Spleen (tissue), 11 donors: ENCODE data around the gene JPH2. TPM values are rescaled to one million over a fixed set of nuclear protein-coding genes. Genes with fewer than 3 reads are reported as not detected.

Source experiments
- DNase-seq: peaks from one replicate; pipeline ENCODE4 v3.0.0-alpha.2; 2020
- H3K27ac ChIP-seq, 8 donors: fragments of 200-600 bp; sonication (generic) in 7 of 8; 1 replicate in 4 of 8; 2 replicates in 4 of 8; pipeline versions ENCODE4 v1.5.0 to v1.8.0; 2016 to 2021; ENCODE audit warnings: inconsistent platforms in 4 of 8, mild to moderate bottlenecking in 4 of 8, moderate library complexity in 1 of 8
- H3K27me3 ChIP-seq, 7 donors: fragments of 200-600 bp; sonication (generic) in 6 of 7; replicated peaks in 1 of 7; 1 replicate in 4 of 7; 2 replicates in 3 of 7; pipeline versions ENCODE4 v1.5.0 to v1.8.0; 2016 to 2021; ENCODE audit warnings: inconsistent platforms in 3 of 7, mild to moderate bottlenecking in 1 of 7
- H3K36me3 ChIP-seq, 6 donors: fragments of 200-600 bp; sonication (generic) in 5 of 6; 1 replicate in 4 of 6; 2 replicates in 2 of 6; pipeline versions ENCODE4 v1.5.0 to v1.8.0; 2016 to 2021; ENCODE audit warnings: inconsistent platforms in 2 of 6
- H3K4me1 ChIP-seq, 6 donors: fragments of 200-600 bp; sonication (generic) in 5 of 6; 1 replicate in 3 of 6; 2 replicates in 3 of 6; pipeline versions ENCODE4 v1.5.0 to v1.8.0; 2016 to 2021; ENCODE audit warnings: inconsistent platforms in 3 of 6
- H3K4me3 ChIP-seq, 8 donors: fragments of 200-600 bp; sonication (generic) in 7 of 8; 1 replicate in 4 of 8; 2 replicates in 4 of 8; pipeline versions ENCODE4 v1.5.0 to v1.8.0; 2016 to 2021; ENCODE audit warnings: inconsistent platforms in 4 of 8, mild to moderate bottlenecking in 4 of 8, moderate library complexity in 2 of 8
- H3K9me3 ChIP-seq, 8 donors: fragments of 200-600 bp; sonication (generic) in 7 of 8; 1 replicate in 4 of 8; 2 replicates in 4 of 8; pipeline versions ENCODE4 v1.5.0 to v1.8.0; 2016 to 2021; ENCODE audit warnings: inconsistent platforms in 4 of 8
- CTCF ChIP-seq, 11 experiments: fragments of 200-600 bp in 7 of 11; fragments of 450-650 bp in 4 of 11; sonication (generic) in 4 of 11; IDR thresholded peaks in 8 of 11; conservative IDR thresholded peaks in 3 of 11; 1 replicate in 7 of 11; 2 replicates in 4 of 11; pipeline versions ENCODE4 v1.4.0 to v1.8.0; 2016 to 2021; ENCODE audit warnings: antibody characterized with exemption in 11 of 11, inconsistent platforms in 4 of 11, mild to moderate bottlenecking in 1 of 11
- POLR2A ChIP-seq, 3 donors: fragments of 450-650 bp; IDR thresholded peaks; one replicate each; pipeline ENCODE4 v1.5.1; 2017; ENCODE audit warnings: antibody characterized with exemption in 3 of 3, mild to moderate bottlenecking in 1 of 3
- POLR2AphosphoS5 ChIP-seq, 3 donors: sonication (generic); formaldehyde crosslinking; IDR thresholded peaks; one replicate each; pipeline ENCODE4 v1.5.1; 2017; ENCODE audit warnings: antibody characterized with exemption in 3 of 3
- WGBS, 5 donors: extraction: QIAGEN DNeasy Blood & Tissue Kit in 3 of 5; methylation state at CpG; one replicate each; pipeline versions ENCODE4 v1.1.5 to v1.1.7; 2013 to 2018; 5-methylcytosine and 5-hydroxymethylcytosine counted together
- intact Hi-C: fragments of 100-400 bp; cut with DNase I; formaldehyde crosslinking; loops from one replicate; pipeline ENCODE4 v1.15.0; 2023; ENCODE audit warnings: low total_unique reads
- polyA plus RNA-seq, 3 donors: library from polyadenylated mRNA; stranded (reverse); fragments of 200-250 nt; gene quantifications; one replicate each; pipeline ENCODE4 v1.2.1, GENCODE V29; 2013
- total RNA-seq, 7 donors: library from RNA; depleted of rRNA in 3 of 7; stranded (reverse); fragments of >200 nt in 3 of 7; fragmentation: NEBNext Ultra II Directional in 4 of 7; extraction: Animal tissue kit (Norgen Biotek cat#: 25700) in 4 of 7; gene quantifications; one replicate each; pipeline versions ENCODE4 v1.1.0 to v1.2.1, GENCODE V29; 2016 to 2021
- donor health status: healthy with polysubstance abuse.
- donor health status: DM: no; HTN: no; CAD: no; lungs with moderate emphysema.
- donor health status: DM: no; HTN: no; CAD: no.
- donor health status: Bipolar disorder and iron deficiency.
- donor health status: healthy.
- donor health status: DM: no; HTN: no; CAD: no.
- donor health status: DM: yes; HTN: yes; CAD: no.

Gene JPH2
- total and polyA plus RNA-seq, 10 donors = 0.50 to 4.4 (median 1.3) TPM

- Histone ChIP-seq H3K27me3 (peaks cover 0 to 3% (median 0%) of the 10 kb centered on the region in 7 donors), H3K4me3 (no peak overlapping the region), H3K9me3 (no peaks in the 10 kb centered on the region), H3K36me3 (no peaks in the 10 kb centered on the region), H3K27ac (no peak overlapping the region), H3K4me1 (no peaks in the 10 kb centered on the region)
- intact Hi-C loops = no loop called here
- TF ChIP-seq CTCF (IDR thresholded peaks at IDR 0.05 in 8 of 11, conservative IDR thresholded peaks at IDR 0.05 in 3 of 11) (no peak), POLR2AphosphoS5 (IDR thresholded peaks at IDR 0.05) (no peak), POLR2A (IDR thresholded peaks at IDR 0.05) (no peak)
- no peak for DNase-seq
- whole genome bisulfite sequencing, 5 donors = 52 to 75% (median 64%) methylated on average over 4 of the region's 4 CpGs
Measured at GRCh38 chr20:44146272-44146671, 40.7 kb downstream of the JPH2 start.

GRCh38 chr20:44145131-44145775 is 41.7 kb downstream of the JPH2 start:
- Histone ChIP-seq H3K27ac (no peak overlapping the region), H3K4me1 (no peaks in the 10 kb centered on the region), H3K36me3 (no peaks in the 10 kb centered on the region), H3K4me3 (no peak overlapping the region), H3K27me3 (peaks cover 0 to 13% (median 0%) of the 10 kb centered on the region in 7 donors), H3K9me3 (no peaks in the 10 kb centered on the region)
- TF ChIP-seq POLR2AphosphoS5 (IDR thresholded peaks at IDR 0.05) (no peak), CTCF (IDR thresholded peaks at IDR 0.05 in 8 of 11, conservative IDR thresholded peaks at IDR 0.05 in 3 of 11) (no peak), POLR2A (IDR thresholded peaks at IDR 0.05) (no peak)
- intact Hi-C loops = no loop called here
- DNase-seq = no peak
- WGBS, 5 donors = 85 to 93% (median 91%) methylated on average over 16 to 18 of the region's 18 CpGs

- Histone ChIP-seq H3K9me3 (no peaks in the 10 kb centered on the region), H3K27me3 (peaks cover 0 to 21% (median 0%) of the 10 kb centered on the region in 7 donors), H3K4me1 (no peaks in the 10 kb centered on the region), H3K4me3 (no peak overlapping the region), H3K27ac (no peak overlapping the region), H3K36me3 (no peaks in the 10 kb centered on the region)
- WGBS, 5 donors = 77 to 86% (median 79%) methylated on average over 10 of the region's 10 CpGs
- no peak for TF ChIP-seq CTCF (IDR thresholded peaks at IDR 0.05 in 8 of 11, conservative IDR thresholded peaks at IDR 0.05 in 3 of 11)
- TF ChIP-seq POLR2A (IDR thresholded peaks at IDR 0.05) = no peak
- TF ChIP-seq POLR2AphosphoS5 (IDR thresholded peaks at IDR 0.05) = no peak
- intact Hi-C loops = no loop called here
- no peak for DNase-seq
Measured at GRCh38 chr20:44143936-44144335, 43.1 kb downstream of the JPH2 start.

GRCh38 chr20:44142413-44142812 is 44.6 kb downstream of the JPH2 start:
- H3K9me3 ChIP-seq = no peaks in the 10 kb centered on the region
- H3K4me1 ChIP-seq = peaks cover 0 to under 1% (median 0%) of the 10 kb centered on the region in 6 donors
- no peak overlapping the region for H3K27ac ChIP-seq
- no peak overlapping the region for H3K4me3 ChIP-seq
- H3K27me3 ChIP-seq = peaks cover 0 to 35% (median 0%) of the 10 kb centered on the region in 7 donors
- H3K36me3 ChIP-seq = no peaks in the 10 kb centered on the region
- 37 to 46% (median 44%) methylated on average over 8 of the region's 8 CpGs for WGBS, 5 donors
- TF ChIP-seq POLR2AphosphoS5 (IDR thresholded peaks at IDR 0.05) (no peak), CTCF (IDR thresholded peaks at IDR 0.05 in 8 of 11, conservative IDR thresholded peaks at IDR 0.05 in 3 of 11) (no peak), POLR2A (IDR thresholded peaks at IDR 0.05) (no peak)
- no peak for DNase-seq
- intact Hi-C loops = no loop called here
